ENCODE measurements around the gene MSMB. TPM values are rescaled to one million over a fixed set of nuclear protein-coding genes. Genes with fewer than 3 reads are reported as not detected.

Gene MSMB
- total RNA-seq, 2 donors from 2014 or later: not detected

GRCh38 chr10:46014683-46015405 lies 31.2 kb downstream of the MSMB start:
- peaks cover 11 to 33% of the 10 kb centered on the region in 2 donors for H3K4me1 ChIP-seq (ENCODE audit: control insufficient read depth in 1 of 2, low read depth in 2 of 2)
- no peak for ATAC-seq (ENCODE audit: insufficient number of reproducible peaks, low FRiP score, low read depth)

GRCh38 chr10:46014206-46014605 lies 31.9 kb downstream of the MSMB start:
- ATAC-seq (ENCODE audit: insufficient number of reproducible peaks, low FRiP score, low read depth) (no peak), DNase-seq (ENCODE audit: low spot score) (no peak)
- Histone ChIP-seq H3K27ac (no peak overlapping the region), H3K4me1 (ENCODE audit: control insufficient read depth in 1 of 2, low read depth in 2 of 2) (peaks cover 11 to 28% of the 10 kb centered on the region in 2 donors), H3K9me3 (no peaks in the 10 kb centered on the region), H3K36me3 (peaks cover 45% of the 10 kb centered on the region), H3K27me3 (replicated peaks; ENCODE audit: insufficient read depth) (no peaks in the 10 kb centered on the region), H3K4me3 (no peak overlapping the region)
- no peak for TF ChIP-seq CTCF (IDR thresholded peaks at IDR 0.05)

More at GRCh38 chr10:46014683-46015405, 31.2 kb downstream of the MSMB start:
- Histone ChIP-seq H3K4me3 (no peak overlapping the region), H3K36me3 (peaks cover 41% of the 10 kb centered on the region), H3K27ac (no peak overlapping the region), H3K27me3 (replicated peaks; ENCODE audit: insufficient read depth) (no peaks in the 10 kb centered on the region), H3K9me3 (no peaks in the 10 kb centered on the region)
- TF ChIP-seq CTCF (IDR thresholded peaks at IDR 0.05): no peak
- no peak for DNase-seq (ENCODE audit: low spot score)

GRCh38 chr10:46012746-46013145 lies 33.3 kb downstream of the MSMB start:
- Histone ChIP-seq H3K36me3 (peaks cover 60% of the 10 kb centered on the region), H3K9me3 (no peaks in the 10 kb centered on the region), H3K4me1 (ENCODE audit: control insufficient read depth in 1 of 2, low read depth in 2 of 2) (peaks cover 6 to 15% of the 10 kb centered on the region in 2 donors), H3K4me3 (no peak overlapping the region), H3K27me3 (replicated peaks; ENCODE audit: insufficient read depth) (no peaks in the 10 kb centered on the region), H3K27ac (no peak overlapping the region)
- no peak for ATAC-seq (ENCODE audit: insufficient number of reproducible peaks, low FRiP score, low read depth)
- no peak for TF ChIP-seq CTCF (IDR thresholded peaks at IDR 0.05)
- DNase-seq (ENCODE audit: low spot score): no peak

GRCh38 chr10:46006219-46006618 lies 39.9 kb downstream of the MSMB start:
- Histone ChIP-seq H3K27me3 (replicated peaks; ENCODE audit: insufficient read depth) (no peaks in the 10 kb centered on the region), H3K36me3 (peaks cover 70% of the 10 kb centered on the region), H3K4me3 (no peak overlapping the region), H3K9me3 (no peaks in the 10 kb centered on the region), H3K27ac (no peak overlapping the region), H3K4me1 (ENCODE audit: control insufficient read depth in 1 of 2, low read depth in 2 of 2) (no peaks in the 10 kb centered on the region)
- DNase-seq (ENCODE audit: low spot score): no peak
- ATAC-seq (ENCODE audit: insufficient number of reproducible peaks, low FRiP score, low read depth): no peak
- no peak for TF ChIP-seq CTCF (IDR thresholded peaks at IDR 0.05)

- Histone ChIP-seq H3K4me1 (ENCODE audit: control insufficient read depth in 1 of 2, low read depth in 2 of 2) (no peaks in the 10 kb centered on the region), H3K27ac (no peak overlapping the region), H3K27me3 (replicated peaks; ENCODE audit: insufficient read depth) (no peaks in the 10 kb centered on the region), H3K9me3 (no peaks in the 10 kb centered on the region), H3K4me3 (no peak overlapping the region), H3K36me3 (peaks cover 62% of the 10 kb centered on the region)
- TF ChIP-seq CTCF (IDR thresholded peaks at IDR 0.05): no peak
- DNase-seq (ENCODE audit: low spot score): no peak
- ATAC-seq (ENCODE audit: insufficient number of reproducible peaks, low FRiP score, low read depth): no peak
Measured at GRCh38 chr10:46005383-46005782, 40.7 kb downstream of the MSMB start.
